Activated CD4-positive, alpha-beta T cell treated with anti-CD3 and anti-CD28 coated beads, Interleukin-2, amount 50 U/mL, for 1 hour (primary cell): ENCODE data around the gene PHKA2.
A peak's percentile ranks its signal among the peaks of the same experiment; 100 is the strongest.
"Not testable (repeated sequence)": the region's sequence is repeated elsewhere in the genome, so short reads cannot be mapped to it uniquely, and the experiment has no call there.

Experiments used
- DNase-seq: peaks from one replicate; pipeline ENCODE4 v3.0.0-alpha.2; 2020

The PHKA2 gene

GRCh38 chrX:18983666-18984380 lies at the start of gene PHKA2:
Gene PHKA2, minus strand, starts transcription at chrX:18984114. Its CDS starts 182 bp downstream, at chrX:18983932.
- DNase-seq: no peak

GRCh38 chrX:19030805-19031204 lies 46.9 kb upstream of the PHKA2 start:
- DNase-seq: no peak

GRCh38 chrX:19028560-19028959 lies 44.6 kb upstream of the PHKA2 start:
- no peak for DNase-seq

- DNase-seq: no peak
These were observed 40.5 kb upstream of the PHKA2 start for GRCh38 chrX:19024366-19024765.

GRCh38 chrX:19019996-19020395 lies 36.1 kb upstream of the PHKA2 start:
- DNase-seq: no peak

GRCh38 chrX:19017271-19017670 lies 33.4 kb upstream of the PHKA2 start:
- no peak for DNase-seq

GRCh38 chrX:19016614-19017013 lies 32.7 kb upstream of the PHKA2 start:
- not testable (repeated sequence) for DNase-seq

- no peak for DNase-seq
These were observed 24.0 kb upstream of the PHKA2 start for GRCh38 chrX:19007868-19008267.

GRCh38 chrX:19007011-19007410 lies 23.1 kb upstream of the PHKA2 start:
- DNase-seq: no peak

- DNase-seq: no peak
These were observed 22.0 kb upstream of the PHKA2 start for GRCh38 chrX:19005909-19006308.

GRCh38 chrX:19003756-19004155 lies 19.8 kb upstream of the PHKA2 start:
- DNase-seq: no peak

GRCh38 chrX:18998653-18999052 lies 14.7 kb upstream of the PHKA2 start:
- DNase-seq: no peak

- DNase-seq: no peak
These were observed 14.0 kb upstream of the PHKA2 start for GRCh38 chrX:18997916-18998315.

- no peak for DNase-seq
These were observed 12.6 kb upstream of the PHKA2 start for GRCh38 chrX:18996536-18996935.

GRCh38 chrX:18995221-18995620 lies 11.3 kb upstream of the PHKA2 start:
- DNase-seq: no peak

- DNase-seq: no peak
These were observed 10.8 kb upstream of the PHKA2 start for GRCh38 chrX:18994713-18995112.

GRCh38 chrX:18992829-18993228 lies 8.9 kb upstream of the PHKA2 start:
- no peak for DNase-seq

- no peak for DNase-seq
These were observed 1.2 kb upstream of the PHKA2 start for GRCh38 chrX:18985186-18985435.

GRCh38 chrX:18984381-18985185 lies 669 bp upstream of the PHKA2 start:
- DNase-seq: peak; percentile 83

GRCh38 chrX:18981124-18981807 lies 2.6 kb downstream of the PHKA2 start:
- DNase-seq: no peak

- DNase-seq: not testable (repeated sequence)
These were observed 3.7 kb downstream of the PHKA2 start for GRCh38 chrX:18980262-18980661.

- no peak for DNase-seq
These were observed 8.9 kb downstream of the PHKA2 start for GRCh38 chrX:18974993-18975392.

- no peak for DNase-seq
These were observed 10.3 kb downstream of the PHKA2 start for GRCh38 chrX:18973527-18974192.

GRCh38 chrX:18971506-18971905 lies 12.4 kb downstream of the PHKA2 start:
- DNase-seq: no peak
